H1 (cell line): Measurements from ENCODE around the gene CPNE4. TPM values are rescaled to one million over a fixed set of nuclear protein-coding genes. Genes with fewer than 3 reads are reported as not detected.

Experiments used
- CTCF ChIA-PET: fragments of 300-600 bp; sonication (Branson Sonifier 250); formaldehyde crosslinking; loops from one replicate; lab custom pipeline; 2021; ENCODE audit not compliant: partially characterized antibody; lab: Charles Lee
- POLR2A ChIA-PET: fragments of 300-600 bp; sonication (Branson Sonifier 250); formaldehyde crosslinking; loops from one replicate; lab custom pipeline; 2021; ENCODE audit warnings: inconsistent platforms; ENCODE audit not compliant: partially characterized antibody; lab: Charles Lee
- DNase-seq, 2 experiments: peaks; one replicate each; pipeline versions ENCODE4 v3.0.0 to v3.0.0-alpha.2; 2010 to 2022; ENCODE audit warnings: low spot score in 2 of 2, low read depth in 1 of 2, mixed read lengths in 1 of 2
- FAIRE-seq: peaks from 2 replicates; lab custom pipeline; 2011; peaks lifted over from hg19 to GRCh38; lab: Jason Lieb, UNC
- H2AFZ ChIP-seq: 2 replicates; pipeline ENCODE4 v1.8.1; 2012; ENCODE audit warnings: low read length, inconsistent platforms
- H2AK5ac ChIP-seq: 2 replicates; pipeline ENCODE4 v1.6.1; 2013; ENCODE audit warnings: low read depth, low read length
- H2BK120ac ChIP-seq: replicated peaks from 2 replicates; pipeline ENCODE3; 2013; ENCODE audit warnings: low read depth, low read length, inconsistent platforms
- H2BK12ac ChIP-seq: 2 replicates; pipeline ENCODE4 v1.6.1; 2013; ENCODE audit warnings: low read depth, low read length
- H2BK15ac ChIP-seq: 2 replicates; pipeline ENCODE4 v1.6.1; 2013; ENCODE audit warnings: low read length
- H2BK20ac ChIP-seq: 2 replicates; pipeline ENCODE4 v1.6.1; 2013; ENCODE audit warnings: low read length
- H2BK5ac ChIP-seq: 2 replicates; pipeline ENCODE4 v1.6.1; 2013; ENCODE audit warnings: low read depth, low read length
- H3K14ac ChIP-seq: 2 replicates; pipeline ENCODE4 v1.6.1; 2013; ENCODE audit warnings: inconsistent platforms; ENCODE audit not compliant: insufficient read length
- H3K18ac ChIP-seq: 2 replicates; pipeline ENCODE4 v1.6.1; 2013; ENCODE audit warnings: low read length; ENCODE audit errors: extremely low read depth
- H3K23ac ChIP-seq: 2 replicates; pipeline ENCODE4 v1.6.1; 2013; ENCODE audit warnings: inconsistent platforms; ENCODE audit not compliant: insufficient read length
- H3K23me2 ChIP-seq: 2 replicates; pipeline ENCODE4 v1.6.1; 2013; ENCODE audit warnings: low read depth, low read length
- H3K27ac ChIP-seq: 2 replicates; pipeline ENCODE4 v1.6.1; 2011; ENCODE audit warnings: low read depth, low read length, inconsistent platforms
- H3K27me3 ChIP-seq, 4 experiments: replicated peaks in 1 of 4; 1 replicate in 1 of 4; 2 replicates in 3 of 4; pipeline versions ENCODE4 v1.6.1 to v1.8.1; 2011 to 2013; ENCODE audit warnings: low read length in 3 of 4, mild to moderate bottlenecking in 3 of 4, inconsistent platforms in 2 of 4, mixed read lengths in 2 of 4, moderate library complexity in 1 of 4; ENCODE audit not compliant: control insufficient read depth in 3 of 4, insufficient read depth in 3 of 4; ENCODE audit errors: extremely low read depth in 1 of 4
- H3K36me3 ChIP-seq, 4 experiments: 2 replicates each; pipeline versions ENCODE4 v1.6.1 to v1.8.1; 2011 to 2013; ENCODE audit warnings: mild to moderate bottlenecking in 4 of 4, low read length in 3 of 4, moderate library complexity in 2 of 4, control low read depth in 1 of 4, inconsistent platforms in 1 of 4; ENCODE audit not compliant: insufficient read depth in 4 of 4, control insufficient read depth in 2 of 4
- H3K4ac ChIP-seq: replicated peaks from 2 replicates; pipeline ENCODE3; 2013; ENCODE audit warnings: low read length, low read depth, mixed read lengths, inconsistent platforms; ENCODE audit not compliant: insufficient read length
- H3K4me1 ChIP-seq, 4 experiments: replicated peaks in 1 of 4; 1 replicate in 1 of 4; 2 replicates in 3 of 4; pipeline versions ENCODE4 v1.6.1 to v1.8.1; 2011 to 2013; ENCODE audit warnings: low read length in 3 of 4, inconsistent platforms in 2 of 4, mixed read lengths in 1 of 4; ENCODE audit not compliant: insufficient read depth in 4 of 4, control insufficient read depth in 3 of 4
- H3K4me2 ChIP-seq, 2 experiments: 2 replicates each; pipeline versions ENCODE4 v1.6.1 to v1.8.1; 2011 to 2013; ENCODE audit warnings: low read depth in 2 of 2, low read length in 2 of 2, control low read depth in 1 of 2, inconsistent platforms in 1 of 2, mild to moderate bottlenecking in 1 of 2; ENCODE audit not compliant: insufficient read depth in 1 of 2
- H3K4me3 ChIP-seq, 4 experiments: fragments of 200-600, 300-600 bp in 1 of 4; sonication (generic), shearing (Covaris generic), sonication (Bioruptor Twin) in 1 of 4; 2 replicates each; pipeline versions ENCODE4 v1.5.1 to v1.8.1; 2011 to 2016; ENCODE audit warnings: low read length in 4 of 4, low read depth in 3 of 4, control low read depth in 2 of 4, inconsistent platforms in 2 of 4, mild to moderate bottlenecking in 2 of 4, mixed read lengths in 1 of 4, moderate library complexity in 1 of 4; ENCODE audit not compliant: insufficient read depth in 2 of 4; ENCODE audit errors: extremely low read depth in 1 of 4
- H3K56ac ChIP-seq: replicated peaks from 2 replicates; pipeline ENCODE3; 2013; ENCODE audit warnings: low read depth, mild to moderate bottlenecking, mixed read lengths, low read length, inconsistent platforms; ENCODE audit not compliant: insufficient read length
- H3K79me1 ChIP-seq: 2 replicates; pipeline ENCODE4 v1.6.1; 2013; ENCODE audit warnings: low read depth, low read length, control low read depth
- H3K79me2 ChIP-seq, 2 experiments: 2 replicates each; pipeline versions ENCODE4 v1.6.1 to v1.8.1; 2012 to 2013; ENCODE audit warnings: low read length in 2 of 2, mild to moderate bottlenecking in 2 of 2, inconsistent platforms in 1 of 2; ENCODE audit not compliant: insufficient read depth in 2 of 2, control insufficient read depth in 1 of 2
- H3K9ac ChIP-seq, 4 experiments: replicated peaks in 1 of 4; 1 replicate in 1 of 4; 2 replicates in 3 of 4; pipeline versions ENCODE4 v1.6.1 to v1.8.1; 2011 to 2013; ENCODE audit warnings: low read depth in 3 of 4, low read length in 3 of 4, control low read depth in 2 of 4, mild to moderate bottlenecking in 2 of 4, moderate library complexity in 2 of 4, inconsistent platforms in 1 of 4; ENCODE audit errors: extremely low read depth in 1 of 4
- H3K9me3 ChIP-seq, 2 experiments: 2 replicates each; pipeline versions ENCODE4 v1.6.1 to v1.8.1; 2012 to 2013; ENCODE audit warnings: mild to moderate bottlenecking in 2 of 2, moderate library complexity in 2 of 2, control low read depth in 1 of 2, inconsistent platforms in 1 of 2, low read depth in 1 of 2, low read length in 1 of 2, mixed read lengths in 1 of 2; ENCODE audit not compliant: insufficient read depth in 2 of 2
- H4K20me1 ChIP-seq, 2 experiments: replicated peaks in 1 of 2; 2 replicates each; pipeline versions ENCODE3 to v1.8.1; 2011 to 2013; ENCODE audit warnings: inconsistent platforms in 2 of 2, low read length in 2 of 2, mild to moderate bottlenecking in 1 of 2; ENCODE audit not compliant: insufficient read depth in 2 of 2, control insufficient read depth in 1 of 2
- H4K5ac ChIP-seq: 2 replicates; pipeline ENCODE4 v1.6.1; 2013; ENCODE audit warnings: low read length, low read depth, mixed read lengths, inconsistent platforms; ENCODE audit not compliant: insufficient read length
- H4K8ac ChIP-seq: 2 replicates; pipeline ENCODE4 v1.8.0; 2013; ENCODE audit warnings: mild to moderate bottlenecking, moderate library complexity, low read length, inconsistent platforms; ENCODE audit not compliant: insufficient read depth; ENCODE audit errors: extremely low read depth
- H4K91ac ChIP-seq: replicated peaks from 2 replicates; pipeline ENCODE3; 2013; ENCODE audit warnings: low read length, mixed read lengths, inconsistent platforms; ENCODE audit not compliant: insufficient read length
- KDM1A ChIP-seq: fragments of 200-600, 300-600 bp; sonication (generic); IDR thresholded peaks from 2 replicates; pipeline ENCODE4 v1.7.1; 2016; ENCODE audit warnings: mild to moderate bottlenecking, low read length, borderline replicate concordance
- TBP ChIP-seq: IDR thresholded peaks from 2 replicates; pipeline ENCODE4 v1.6.1; 2011; ENCODE audit warnings: low read depth, low read length, improper control_type of control experiment
- WGBS, 2 experiments: shearing (Covaris generic) in 1 of 2; methylation state at CpG; one replicate each; pipeline versions ENCODE4 v1.1.6 to v1.1.7; 2013 to 2015; ENCODE audit warnings: low lambda C conversion rate in 2 of 2, mixed read lengths in 2 of 2, inconsistent platforms in 1 of 2, low coverage in 1 of 2, missing lambda C conversion rate in 1 of 2; ENCODE audit not compliant: insufficient replicate concordance in 2 of 2, insufficient coverage in 1 of 2, insufficient read length in 1 of 2; ENCODE audit errors: extremely low coverage in 1 of 2, missing lambda C conversion rate in 1 of 2; 5-methylcytosine and 5-hydroxymethylcytosine counted together
- polyA plus RNA-seq, 7 experiments: library from polyadenylated mRNA; depleted of rRNA in 3 of 7; stranded (reverse) in 5 of 7; unstranded in 2 of 7; fragments of >200 nt in 5 of 7; fragments of 200-250 nt in 2 of 7; gene quantifications; 1 replicate in 5 of 7; 2 replicates in 1 of 7; 4 replicates in 1 of 7; pipeline versions ENCODE4 v1.2.1 to v1.2.3, GENCODE V29; 2011 to 2013; ENCODE audit warnings: missing spikeins in 2 of 7, mixed read lengths in 2 of 7
- total RNA-seq: library from RNA; stranded (reverse); fragmentation: NEBNext Ultra II Directional; extraction: Animal tissue kit (Norgen Biotek cat#: 25700); gene quantifications from 2 replicates; pipeline ENCODE4 v1.2.1, GENCODE V29; 2021

CPNE4 gene
- total and polyA plus RNA-seq, 2 of the 8 experiments (the other 6 are each of a cell fraction or from before 2014, with no cell fraction given): 0.82 to 3.8 TPM

- POLR2A ChIA-PET: no interaction called here
- DNase-seq: no peak
- H3K56ac ChIP-seq: no peak overlapping the region
- H2BK15ac ChIP-seq: no peak overlapping the region
- H3K27me3 ChIP-seq: no peaks in the 10 kb centered on the region
- no peak overlapping the region for H2BK5ac ChIP-seq
- no peaks in the 10 kb centered on the region for H3K9me3 ChIP-seq
- no peak overlapping the region for H3K14ac ChIP-seq
- H2AFZ ChIP-seq: no peak overlapping the region
- H3K4me1 ChIP-seq: no peaks in the 10 kb centered on the region
- no peaks in the 10 kb centered on the region for H3K79me1 ChIP-seq
- no peaks in the 10 kb centered on the region for H3K79me2 ChIP-seq
- H3K18ac ChIP-seq: no peak overlapping the region
- no peaks in the 10 kb centered on the region for H4K20me1 ChIP-seq
- H3K36me3 ChIP-seq: no peaks in the 10 kb centered on the region
- no peak overlapping the region for H3K4me3 ChIP-seq
- H3K4ac ChIP-seq: no peak overlapping the region
- no peaks in the 10 kb centered on the region for H3K23me2 ChIP-seq
- TF ChIP-seq KDM1A: peak; percentile 71
- no peak for TF ChIP-seq TBP
- TF ChIP-seq, all 59 proteins: peak for 1
- Histone ChIP-seq H2BK120ac (no peak overlapping the region), H2BK12ac (no peak overlapping the region), H3K9ac (no peak overlapping the region), H3K4me2 (no peak overlapping the region), H3K27ac (no peak overlapping the region), H2AK5ac (no peak overlapping the region), H4K8ac (no peak overlapping the region), H3K23ac (no peak overlapping the region), H2BK20ac (no peak overlapping the region), H4K5ac (no peak overlapping the region), H4K91ac (no peak overlapping the region)
- 92% methylated on average over 3 of the region's 3 CpGs; no CpG with 5 or more reads in 1 of the 2 experiments for WGBS, 2 experiments
- CTCF ChIA-PET: interaction anchor here (1.4 kb wide), 1 partner anchor 55 kb away, joined by 4 read pairs; no protein-coding TSS in a partner anchor
- no peak for FAIRE-seq
These were observed 184.6 kb downstream of the CPNE4 start for GRCh38 chr3:131850223-131850622.
